Large intestine (tissue), 3 donors: ENCODE data around the gene OR10X1. TPM values are rescaled to one million over a fixed set of nuclear protein-coding genes. Genes with fewer than 3 reads are reported as not detected.

Experiments used
- DNase-seq, 2 donors: peaks; one replicate each; pipeline versions ENCODE4 v3.0.0 to v3.0.0-alpha.2; 2013
- H3K27ac ChIP-seq: one replicate; pipeline ENCODE4 v1.5.1; 2013; ENCODE audit warnings: low read length
- H3K27me3 ChIP-seq: 2 replicates; pipeline ENCODE4 v1.6.1; 2013; ENCODE audit warnings: low read length; ENCODE audit not compliant: control insufficient read depth, insufficient read depth
- H3K36me3 ChIP-seq: 2 replicates; pipeline ENCODE4 v1.6.1; 2013; ENCODE audit warnings: low read length; ENCODE audit not compliant: control insufficient read depth, insufficient read depth
- H3K4me1 ChIP-seq: one replicate; pipeline ENCODE4 v1.6.1; 2013; ENCODE audit warnings: low read length; ENCODE audit not compliant: control insufficient read depth, insufficient read depth
- H3K4me3 ChIP-seq: one replicate; pipeline ENCODE4 v1.5.1; 2013; ENCODE audit warnings: low read length
- H3K9me3 ChIP-seq: one replicate; pipeline ENCODE4 v1.6.1; 2013; ENCODE audit warnings: mild to moderate bottlenecking, low read depth, low read length, moderate library complexity; ENCODE audit not compliant: control insufficient read depth
- WGBS: methylation state at CpG from one replicate; pipeline ENCODE4 v1.1.5; 2013; ENCODE audit warnings: low lambda C conversion rate; ENCODE audit not compliant: insufficient coverage; 5-methylcytosine and 5-hydroxymethylcytosine counted together
- polyA plus RNA-seq: library from polyadenylated mRNA; unstranded; fragments of 120-200 nt; gene quantifications from one replicate; pipeline ENCODE4 v1.2.1, GENCODE V29; 2013

OR10X1 gene
- polyA plus RNA-seq, 1 donor = not detected

GRCh38 chr1:158564608-158565007 lies 15.1 kb downstream of the OR10X1 start:
- no peaks in the 10 kb centered on the region for H3K4me1 ChIP-seq
- H3K27ac ChIP-seq = no peak overlapping the region
- no peaks in the 10 kb centered on the region for H3K27me3 ChIP-seq
- H3K9me3 ChIP-seq = no peaks in the 10 kb centered on the region
- H3K36me3 ChIP-seq = no peaks in the 10 kb centered on the region
- WGBS = no CpG with 5 or more reads among the region's 2 CpGs
- no peak for DNase-seq
- H3K4me3 ChIP-seq = no peak overlapping the region

GRCh38 chr1:158563853-158564252 lies 15.8 kb downstream of the OR10X1 start:
- whole genome bisulfite sequencing = 100% methylated on average over 1 of the region's 2 CpGs
- DNase-seq = no peak

GRCh38 chr1:158559696-158560095 lies 20.0 kb downstream of the OR10X1 start:
- no peaks in the 10 kb centered on the region for H3K4me1 ChIP-seq
- WGBS = no CpG with 5 or more reads among the region's 1 CpG
- H3K4me3 ChIP-seq = no peak overlapping the region
- no peaks in the 10 kb centered on the region for H3K36me3 ChIP-seq
- H3K9me3 ChIP-seq = no peaks in the 10 kb centered on the region
- no peaks in the 10 kb centered on the region for H3K27me3 ChIP-seq
- DNase-seq = no peak
- no peak overlapping the region for H3K27ac ChIP-seq

More at GRCh38 chr1:158563853-158564252, 15.8 kb downstream of the OR10X1 start:
- H3K27me3 ChIP-seq = no peaks in the 10 kb centered on the region
- H3K9me3 ChIP-seq = no peaks in the 10 kb centered on the region
- H3K36me3 ChIP-seq = no peaks in the 10 kb centered on the region
- no peak overlapping the region for H3K27ac ChIP-seq
- H3K4me3 ChIP-seq = no peak overlapping the region
- H3K4me1 ChIP-seq = no peaks in the 10 kb centered on the region

GRCh38 chr1:158554352-158554751 lies 25.3 kb downstream of the OR10X1 start, which contains the start of gene OR6Y1:
TSS of gene OR6Y1 (minus strand) at chr1:158554405. CDS start at chr1:158548105, 6,300 bp downstream.
- Histone ChIP-seq H3K36me3 (no peaks in the 10 kb centered on the region), H3K9me3 (no peaks in the 10 kb centered on the region), H3K4me3 (no peak within 1 kb of the TSS), H3K4me1 (no peaks in the 10 kb centered on the region), H3K27ac (no peak within 1 kb of the TSS), H3K27me3 (no peaks in the 10 kb centered on the region)
- no peak for DNase-seq
- no CpG with 5 or more reads among the region's 3 CpGs for WGBS

- Histone ChIP-seq H3K36me3 (no peaks in the 10 kb centered on the region), H3K9me3 (no peaks in the 10 kb centered on the region), H3K4me3 (no peak overlapping the region), H3K27ac (no peak overlapping the region), H3K4me1 (no peaks in the 10 kb centered on the region), H3K27me3 (no peaks in the 10 kb centered on the region)
- DNase-seq = no peak
- WGBS = no CpG with 5 or more reads among the region's 1 CpG
Observed at GRCh38 chr1:158552296-158552695, 27.4 kb downstream of the OR10X1 start.

GRCh38 chr1:158547533-158547932 lies 32.2 kb downstream of the OR10X1 start:
- Histone ChIP-seq H3K36me3 (no peaks in the 10 kb centered on the region), H3K4me3 (no peak overlapping the region), H3K4me1 (no peaks in the 10 kb centered on the region), H3K9me3 (no peaks in the 10 kb centered on the region), H3K27me3 (no peaks in the 10 kb centered on the region), H3K27ac (no peak overlapping the region)
- DNase-seq = no peak
- no CpG with 5 or more reads among the region's 2 CpGs for WGBS

GRCh38 chr1:158537609-158538008 lies 42.1 kb downstream of the OR10X1 start:
- Histone ChIP-seq H3K36me3 (no peaks in the 10 kb centered on the region), H3K9me3 (no peaks in the 10 kb centered on the region), H3K27ac (no peak overlapping the region), H3K27me3 (no peaks in the 10 kb centered on the region), H3K4me1 (no peaks in the 10 kb centered on the region), H3K4me3 (no peak overlapping the region)
- no CpG with 5 or more reads among the region's 2 CpGs for WGBS
- DNase-seq = no peak

GRCh38 chr1:158534496-158534895 lies 45.2 kb downstream of the OR10X1 start:
- no peaks in the 10 kb centered on the region for H3K4me1 ChIP-seq
- no peak overlapping the region for H3K27ac ChIP-seq
- DNase-seq = peak; percentile 25 to 77
- no peak overlapping the region for H3K4me3 ChIP-seq
- no peaks in the 10 kb centered on the region for H3K9me3 ChIP-seq
- no peaks in the 10 kb centered on the region for H3K27me3 ChIP-seq
- WGBS = no CpG with 5 or more reads among the region's 5 CpGs
- H3K36me3 ChIP-seq = no peaks in the 10 kb centered on the region

Other genes with a start within 250 kb of the OR10X1 start
- gene CD1B, start 248.4 kb downstream of the OR10X1 start, polyA plus RNA-seq = not detected
- 0.34 TPM for gene CD1E, start 226.0 kb downstream of the OR10X1 start, polyA plus RNA-seq
- gene OR10T2, start 180.4 kb downstream of the OR10X1 start, polyA plus RNA-seq = not detected
- gene OR10K2, start 153.7 kb downstream of the OR10X1 start, polyA plus RNA-seq = not detected
- not detected for gene OR10K1, start 118.1 kb downstream of the OR10X1 start, polyA plus RNA-seq
- gene OR10R2, start 107.7 kb downstream of the OR10X1 start, polyA plus RNA-seq = not detected
- not detected for gene OR6Y1, start 25.5 kb downstream of the OR10X1 start, polyA plus RNA-seq
- not detected for gene OR6P1, start 9.3 kb downstream of the OR10X1 start, polyA plus RNA-seq
- 0.12 TPM for gene OR10Z1, start 25.4 kb upstream of the OR10X1 start, polyA plus RNA-seq
- gene SPTA1, start 106.8 kb upstream of the OR10X1 start, polyA plus RNA-seq = 3.7 TPM
- gene OR6K2, start 120.8 kb upstream of the OR10X1 start, polyA plus RNA-seq = not detected
- gene OR6K3, start 140.8 kb upstream of the OR10X1 start, polyA plus RNA-seq = not detected
- not detected for gene OR6K6, start 174.8 kb upstream of the OR10X1 start, polyA plus RNA-seq
- not detected for gene OR6N1, start 192.3 kb upstream of the OR10X1 start, polyA plus RNA-seq
- gene OR6N2, start 201.3 kb upstream of the OR10X1 start, polyA plus RNA-seq = not detected